ENCODE data around the gene INTU.

The INTU gene

DNA sequence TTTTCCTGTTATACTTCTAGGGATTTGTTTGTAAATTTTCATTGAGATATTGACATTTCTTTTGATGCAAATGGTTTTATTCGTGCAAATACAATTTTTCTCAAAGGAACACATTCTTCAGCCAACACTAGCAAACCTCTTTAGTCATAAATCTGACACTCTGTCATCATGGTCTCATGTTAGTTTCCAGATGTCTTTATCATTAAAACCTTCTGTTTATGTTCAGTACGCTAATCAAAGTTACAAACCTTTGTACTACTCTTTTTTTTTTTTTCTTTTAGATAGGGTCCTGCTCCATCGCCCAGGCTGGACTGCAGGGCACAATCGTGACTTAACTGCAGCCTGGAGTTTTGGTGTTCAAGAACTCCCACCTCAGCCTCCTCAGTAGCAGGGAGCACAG lies 104.5 kb downstream of the INTU start:
- Mint-ChIP-seq H3K27ac (no peak overlapping the region), H3K36me3 (no peaks in the 10 kb centered on the region), H3K9me3 (peaks cover 3% of the 10 kb centered on the region), H3K4me1 (no peaks in the 10 kb centered on the region), H3K27me3 (no peaks in the 10 kb centered on the region), H3K4me3 (no peak overlapping the region)
- no peak for ATAC-seq (ENCODE audit: low read depth)
- DNase-seq (ENCODE audit: low spot score in 2 of 2), result no peak

DNA sequence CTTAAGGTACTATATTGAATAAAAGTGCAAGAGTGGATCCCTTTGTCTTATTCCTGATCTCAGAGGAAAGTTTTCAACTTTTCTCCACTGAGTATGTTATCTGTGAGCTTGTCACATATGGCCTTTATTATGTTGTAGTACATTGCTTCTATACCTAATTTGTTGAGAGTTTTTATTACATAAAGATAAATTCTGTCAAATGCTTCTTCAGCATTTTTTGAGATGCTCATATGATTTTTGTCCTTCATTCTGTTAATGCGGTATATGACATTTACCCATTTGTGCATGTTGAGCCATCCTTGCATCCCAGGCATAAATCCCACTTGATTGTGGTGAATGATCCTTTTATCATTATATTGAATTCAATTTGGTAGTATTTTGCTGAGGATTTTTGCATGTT lies 108.5 kb downstream of the INTU start:
- H3K4me3 Mint-ChIP-seq, result no peak overlapping the region
- H3K9me3 Mint-ChIP-seq, result peaks cover 7% of the 10 kb centered on the region
- no peaks in the 10 kb centered on the region for H3K36me3 Mint-ChIP-seq
- no peaks in the 10 kb centered on the region for H3K4me1 Mint-ChIP-seq
- peaks cover 6% of the 10 kb centered on the region for H3K27me3 Mint-ChIP-seq
- H3K27ac Mint-ChIP-seq, result no peak overlapping the region
- DNase-seq (ENCODE audit: low spot score in 2 of 2), result no peak
- ATAC-seq (ENCODE audit: low read depth), result no peak

DNA sequence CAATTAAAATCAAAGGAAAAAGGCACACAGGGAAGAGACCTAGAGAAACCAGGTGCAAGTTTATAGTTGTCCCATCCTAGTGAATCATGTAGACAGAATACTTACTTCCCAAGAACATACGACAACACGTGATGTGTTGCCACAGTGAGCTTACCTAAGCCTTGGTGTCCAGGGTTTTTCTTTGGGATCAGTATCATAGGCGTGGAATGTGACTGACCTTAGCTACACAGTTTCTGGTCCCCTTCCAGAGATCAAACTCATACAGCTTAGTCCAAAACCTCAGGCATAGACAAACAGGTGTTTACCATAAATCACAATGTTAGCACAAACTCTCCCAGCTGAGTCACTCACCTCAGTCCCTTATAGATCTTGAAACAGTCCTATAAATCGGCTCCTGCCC lies 115.1 kb downstream of the INTU start:
- Mint-ChIP-seq H3K9me3 (no peaks in the 10 kb centered on the region), H3K36me3 (no peaks in the 10 kb centered on the region), H3K4me1 (no peaks in the 10 kb centered on the region), H3K27ac (no peak overlapping the region), H3K4me3 (no peak overlapping the region), H3K27me3 (peaks cover 11% of the 10 kb centered on the region)
- DNase-seq (ENCODE audit: low spot score in 2 of 2) (no peak), ATAC-seq (ENCODE audit: low read depth) (no peak)

DNA sequence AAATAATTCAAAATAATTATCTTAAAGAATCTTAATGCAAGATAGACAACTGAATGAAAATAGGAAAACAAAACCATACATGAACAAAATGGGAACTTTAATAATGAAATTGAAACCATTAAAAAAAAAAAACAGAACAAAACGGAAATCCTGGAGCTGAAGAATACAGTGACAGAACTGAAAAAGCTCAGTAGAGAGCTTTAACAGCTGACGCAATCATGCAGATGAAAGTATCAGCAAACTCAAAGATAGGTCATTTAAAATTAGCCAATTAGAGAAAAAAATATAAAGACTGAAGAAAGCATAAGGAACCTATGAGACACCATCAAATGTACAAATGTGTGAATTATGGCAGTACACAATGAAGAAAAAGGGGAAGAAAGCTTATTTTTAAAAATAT lies 116.2 kb downstream of the INTU start:
- Mint-ChIP-seq H3K27ac (no peak overlapping the region), H3K27me3 (peaks cover 11% of the 10 kb centered on the region), H3K4me3 (no peak overlapping the region), H3K9me3 (peaks cover 3% of the 10 kb centered on the region), H3K4me1 (no peaks in the 10 kb centered on the region), H3K36me3 (no peaks in the 10 kb centered on the region)
- DNase-seq (ENCODE audit: low spot score in 2 of 2), result no peak
- ATAC-seq (ENCODE audit: low read depth), result no peak

DNA sequence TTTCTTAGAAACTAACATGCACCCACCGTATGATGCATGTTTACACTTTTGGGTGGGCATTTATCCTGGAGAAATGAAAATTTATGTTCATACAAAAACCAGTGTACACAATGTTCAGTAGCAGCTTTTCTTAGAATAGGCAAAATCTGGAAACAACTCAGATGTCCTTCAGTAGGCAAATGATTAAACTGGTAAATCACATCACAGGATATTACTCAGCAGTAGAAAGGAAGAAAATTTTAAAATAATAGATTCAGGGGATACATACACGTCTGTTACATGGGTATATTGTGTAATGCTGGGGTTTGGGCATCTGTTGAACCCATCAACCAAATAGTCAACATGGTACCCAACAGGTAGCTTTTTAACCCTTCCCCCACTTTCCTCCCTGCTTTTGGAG lies 124.1 kb downstream of the INTU start:
- DNase-seq (ENCODE audit: low spot score in 2 of 2) (no peak), ATAC-seq (ENCODE audit: low read depth) (no peak)
- Mint-ChIP-seq H3K27ac (no peak overlapping the region), H3K4me3 (no peak overlapping the region), H3K4me1 (no peaks in the 10 kb centered on the region), H3K36me3 (no peaks in the 10 kb centered on the region), H3K27me3 (peaks cover 3% of the 10 kb centered on the region), H3K9me3 (peaks cover 13% of the 10 kb centered on the region)

DNA sequence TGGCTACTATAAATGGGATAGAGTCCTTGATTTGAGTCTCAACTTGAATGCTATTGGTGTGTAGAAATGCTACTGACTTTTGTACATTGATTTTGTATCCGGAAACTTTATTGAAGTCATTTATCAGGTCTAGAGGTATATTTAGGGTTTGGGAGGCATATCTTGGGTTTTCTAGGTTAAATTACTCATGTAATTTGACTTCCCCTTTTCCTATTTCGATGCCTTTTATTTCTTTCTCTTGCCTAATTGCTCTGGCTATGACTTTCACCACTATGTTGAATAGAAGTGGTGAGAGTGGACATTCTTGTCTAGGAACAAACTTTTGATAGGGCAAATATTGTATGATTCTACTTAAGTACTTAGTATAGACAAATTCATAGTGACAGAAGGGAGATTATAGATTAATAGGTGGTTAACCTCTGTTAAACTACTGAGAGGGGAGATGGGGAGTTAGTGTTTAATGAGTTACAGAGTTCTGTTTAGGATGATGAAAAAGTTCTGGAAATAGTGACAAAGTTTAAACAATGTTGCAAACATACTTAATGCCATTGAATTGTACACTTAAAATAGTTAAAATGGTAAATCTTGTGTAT lies 126.6 kb downstream of the INTU start:
- Mint-ChIP-seq H3K27ac (no peak overlapping the region), H3K4me1 (no peaks in the 10 kb centered on the region), H3K27me3 (peaks cover 2% of the 10 kb centered on the region), H3K9me3 (peaks cover 10% of the 10 kb centered on the region), H3K36me3 (no peaks in the 10 kb centered on the region), H3K4me3 (no peak overlapping the region)
- no peak for ATAC-seq (ENCODE audit: low read depth)
- no peak for DNase-seq (ENCODE audit: low spot score in 2 of 2)

DNA sequence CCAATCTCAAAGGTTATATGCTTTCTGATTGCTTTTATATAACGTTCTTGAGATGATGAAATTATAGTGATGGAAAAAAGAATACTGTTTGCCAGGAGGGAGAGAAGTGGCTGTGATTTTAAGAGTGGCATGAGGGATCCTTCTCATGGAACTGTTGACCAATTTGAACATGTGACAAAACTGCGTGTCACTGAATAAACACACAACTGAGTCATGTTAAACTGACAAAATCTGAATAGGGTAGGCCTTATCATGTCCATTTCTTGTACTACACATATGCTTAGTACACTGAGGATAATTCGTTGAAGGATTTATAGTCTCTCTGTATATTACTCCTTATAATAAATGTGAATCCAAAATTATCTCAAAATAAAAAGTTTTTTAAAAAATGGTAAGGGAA lies 127.1 kb downstream of the INTU start:
- Mint-ChIP-seq H3K36me3 (no peaks in the 10 kb centered on the region), H3K27me3 (peaks cover 2% of the 10 kb centered on the region), H3K4me1 (no peaks in the 10 kb centered on the region), H3K27ac (no peak overlapping the region), H3K4me3 (no peak overlapping the region), H3K9me3 (peaks cover 10% of the 10 kb centered on the region)
- no peak for DNase-seq (ENCODE audit: low spot score in 2 of 2)
- no peak for ATAC-seq (ENCODE audit: low read depth)

DNA sequence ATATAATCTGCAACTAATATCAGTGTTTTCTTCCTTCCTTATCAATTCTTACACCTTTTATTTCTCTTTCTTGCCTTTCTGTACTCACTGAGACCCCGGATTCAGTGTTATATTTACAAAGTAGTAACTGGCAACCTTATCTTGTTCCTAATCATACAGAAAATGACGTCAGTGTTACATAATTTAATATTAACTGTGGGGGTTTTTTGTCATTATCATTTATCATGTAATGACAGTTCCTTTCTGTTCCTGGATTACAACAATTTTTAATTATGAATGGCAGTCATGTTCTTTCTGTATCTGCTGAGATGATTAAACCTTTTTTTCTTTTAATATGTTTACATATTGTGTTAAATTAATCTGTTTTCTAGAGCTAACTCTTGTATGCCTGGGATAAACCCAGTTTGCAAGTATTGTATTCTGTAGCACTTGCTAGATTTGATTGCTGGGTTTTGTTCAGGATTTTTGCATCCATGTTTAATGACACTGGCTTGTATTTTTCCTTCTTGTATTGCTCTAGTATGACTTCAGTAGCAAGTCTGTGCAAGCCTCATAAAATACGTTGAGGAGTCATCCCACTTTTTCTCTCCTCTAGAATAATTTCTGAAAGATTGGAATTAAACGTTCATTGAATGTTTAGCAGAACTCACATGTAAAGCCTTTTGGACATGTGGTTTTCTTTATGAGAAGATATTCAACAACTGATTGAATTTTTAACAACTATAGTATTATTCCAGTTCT lies 138.9 kb downstream of the INTU start:
- Mint-ChIP-seq H3K4me3 (no peak overlapping the region), H3K27me3 (peaks cover 8% of the 10 kb centered on the region), H3K27ac (no peak overlapping the region), H3K4me1 (no peaks in the 10 kb centered on the region), H3K9me3 (no peaks in the 10 kb centered on the region), H3K36me3 (no peaks in the 10 kb centered on the region)
- ATAC-seq (ENCODE audit: low read depth) (no peak), DNase-seq (ENCODE audit: low spot score in 2 of 2) (no peak)

DNA sequence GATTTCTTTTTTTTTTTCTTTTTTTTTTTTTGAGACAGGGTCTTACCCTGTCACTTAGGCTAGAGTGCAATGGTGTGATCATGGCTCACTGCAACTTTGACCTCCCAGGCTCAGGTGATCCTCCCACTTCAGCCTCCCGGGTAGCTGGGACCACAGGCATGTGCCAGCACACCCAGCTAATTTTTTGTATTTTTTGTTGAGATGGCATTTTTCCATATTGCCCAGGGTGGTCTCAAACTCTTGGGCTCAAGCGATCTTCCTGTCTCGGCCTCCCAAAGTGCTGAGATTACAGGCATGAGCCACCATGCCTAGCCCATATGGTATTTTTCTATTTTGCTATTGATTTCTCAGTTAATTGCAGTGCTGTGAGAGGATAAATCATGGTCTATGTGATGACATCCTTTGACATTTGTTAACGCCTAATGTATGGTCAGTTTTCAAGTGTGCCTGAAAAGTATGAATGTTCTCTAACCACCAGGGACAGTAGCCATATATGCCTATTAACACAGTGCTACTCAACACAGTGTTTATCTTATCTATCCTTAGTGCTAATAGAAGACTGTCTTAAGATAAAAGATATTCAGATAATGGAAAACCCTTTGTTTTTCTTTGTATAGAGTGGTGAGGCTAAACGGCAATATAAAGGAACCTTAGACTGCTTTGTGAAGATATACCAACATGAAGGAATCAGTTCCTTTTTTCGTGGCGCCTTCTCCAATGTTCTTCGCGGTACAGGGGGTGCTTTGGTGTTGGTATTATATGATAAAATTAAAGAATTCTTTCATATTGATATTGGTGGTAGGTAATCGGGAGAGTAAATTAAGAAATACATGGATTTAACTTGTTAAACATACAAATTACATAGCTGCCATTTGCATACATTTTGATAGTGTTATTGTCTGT lies 140.3 kb downstream of the INTU start:
- H3K27ac Mint-ChIP-seq, result no peak overlapping the region
- ATAC-seq (ENCODE audit: low read depth), result no peak
- no peak for DNase-seq (ENCODE audit: low spot score in 2 of 2)
- H3K9me3 Mint-ChIP-seq, result no peaks in the 10 kb centered on the region
- no peaks in the 10 kb centered on the region for H3K4me1 Mint-ChIP-seq
- no peak overlapping the region for H3K4me3 Mint-ChIP-seq
- H3K36me3 Mint-ChIP-seq, result no peaks in the 10 kb centered on the region
- peaks cover 8% of the 10 kb centered on the region for H3K27me3 Mint-ChIP-seq

DNA sequence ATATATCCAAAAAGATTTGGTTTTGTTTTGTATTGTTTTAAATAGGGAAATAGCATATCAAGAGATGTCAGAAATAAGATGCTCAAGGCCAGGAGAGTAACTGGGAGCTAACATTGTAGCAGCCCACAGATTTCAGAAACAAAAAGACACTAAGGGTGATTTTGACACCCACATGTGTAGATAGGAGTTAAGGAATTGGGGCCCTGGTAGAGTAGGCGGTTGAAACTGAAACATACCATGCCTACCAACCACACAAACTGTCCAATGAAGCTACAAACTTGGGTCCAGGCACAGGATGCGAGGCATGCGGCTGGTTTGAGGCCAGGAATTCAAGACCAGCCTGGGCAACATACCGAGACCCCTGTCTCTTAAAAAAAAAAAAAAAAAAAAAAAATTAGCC lies 143.1 kb downstream of the INTU start:
- H3K27me3 Mint-ChIP-seq, result peaks cover 12% of the 10 kb centered on the region
- no peak overlapping the region for H3K27ac Mint-ChIP-seq
- H3K36me3 Mint-ChIP-seq, result no peaks in the 10 kb centered on the region
- DNase-seq (ENCODE audit: low spot score in 2 of 2) (no peak), ATAC-seq (ENCODE audit: low read depth) (no peak)
- H3K4me3 Mint-ChIP-seq, result no peak overlapping the region
- no peaks in the 10 kb centered on the region for H3K4me1 Mint-ChIP-seq
- H3K9me3 Mint-ChIP-seq, result no peaks in the 10 kb centered on the region

All from memory B cell (primary cell).